IPS DF 6.9 (cell line): ENCODE measurements around the gene WDR55.
"Not testable (repeated sequence)": the region's sequence is repeated elsewhere in the genome, so short reads cannot be mapped to it uniquely, and the experiment has no call there.

Experiments
- DNase-seq: peaks from one replicate; pipeline ENCODE4 v3.0.0-alpha.2; 2013; ENCODE audit warnings: low read depth, low spot score
- H3K27ac ChIP-seq: one replicate; pipeline ENCODE4 v1.5.1; 2013; ENCODE audit warnings: low read length, control low read depth
- H3K27me3 ChIP-seq: 2 replicates; pipeline ENCODE4 v1.6.1; 2013; ENCODE audit warnings: mild to moderate bottlenecking, low read length; ENCODE audit not compliant: control insufficient read depth, insufficient read depth
- H3K36me3 ChIP-seq: 2 replicates; pipeline ENCODE4 v1.6.1; 2013; ENCODE audit warnings: low read length; ENCODE audit not compliant: control insufficient read depth, insufficient read depth
- H3K4me1 ChIP-seq: 2 replicates; pipeline ENCODE4 v1.6.1; 2013; ENCODE audit warnings: low read length; ENCODE audit not compliant: control insufficient read depth, insufficient read depth
- H3K4me3 ChIP-seq: 2 replicates; pipeline ENCODE4 v1.5.1; 2013; ENCODE audit warnings: mild to moderate bottlenecking, low read length
- H3K9me3 ChIP-seq: 2 replicates; pipeline ENCODE4 v1.6.1; 2013; ENCODE audit warnings: low read length, inconsistent platforms; ENCODE audit not compliant: control insufficient read depth, insufficient read depth
- WGBS: extraction: QIAGEN DNeasy Blood & Tissue Kit; methylation state at CpG from one replicate; pipeline ENCODE4 v1.1.7; 2013; ENCODE audit warnings: mixed read lengths, missing lambda C conversion rate; ENCODE audit not compliant: insufficient read length, insufficient coverage; 5-methylcytosine and 5-hydroxymethylcytosine counted together

The WDR55 gene

DNA sequence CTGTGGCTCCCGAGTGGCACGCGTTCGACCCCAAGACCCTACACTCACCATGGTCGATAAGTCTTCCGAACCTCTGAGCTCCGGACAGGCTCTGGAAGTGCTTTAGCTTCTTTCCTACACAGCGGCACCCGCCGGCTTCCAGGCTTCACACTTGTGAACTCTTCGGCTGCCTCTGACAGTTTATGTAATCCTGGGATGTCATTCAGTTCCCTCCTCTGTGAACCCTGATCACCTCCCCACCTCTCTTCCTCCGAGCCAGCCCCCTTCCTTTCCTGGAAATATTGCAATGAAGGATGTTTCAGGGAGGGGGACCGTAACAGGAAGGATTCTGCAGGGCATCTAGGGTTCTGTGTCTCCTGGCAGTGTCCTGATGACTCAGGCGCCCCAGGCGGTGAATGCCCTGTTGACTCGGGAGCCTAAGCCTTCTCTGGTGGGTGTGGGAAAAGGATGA lies 31.7 kb upstream of the WDR55 start, which contains the start of gene CD14:
Gene CD14, minus strand, starts transcription at position 155 of the 451 bp plus-strand sequence. Its CDS starts 104 bp downstream, at position 51.
- H3K27me3 ChIP-seq = peaks cover 29% of the 10 kb centered on the region
- H3K4me3 ChIP-seq = peak within 1 kb of the TSS; percentile 29; the same call in 1 of the 2 replicates
- no CpG with 5 or more reads among the region's 16 CpGs for WGBS
- H3K36me3 ChIP-seq = no peaks in the 10 kb centered on the region
- no peak for DNase-seq
- H3K4me1 ChIP-seq = no peaks in the 10 kb centered on the region
- H3K27ac ChIP-seq = no peak within 1 kb of the TSS
- H3K9me3 ChIP-seq = no peaks in the 10 kb centered on the region

DNA sequence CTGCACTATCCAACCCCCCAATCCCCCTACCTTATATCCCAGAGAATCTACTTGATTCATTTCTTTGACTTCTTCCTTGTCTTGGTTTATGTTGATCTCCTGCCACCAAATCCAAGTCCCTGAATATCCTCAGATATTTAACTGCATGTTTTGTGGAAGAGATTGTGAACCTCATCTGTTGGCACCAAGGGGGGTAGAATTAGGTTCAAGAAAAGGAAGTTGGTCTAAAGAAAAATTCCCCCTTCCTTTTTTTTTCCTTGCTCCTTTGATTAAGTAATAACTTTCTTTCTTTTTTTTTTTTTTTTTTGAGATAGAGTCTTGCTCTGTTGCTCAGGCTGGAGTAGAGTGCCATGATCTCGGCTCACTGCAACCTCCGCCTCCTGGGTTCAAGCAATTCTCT lies 31.2 kb upstream of the WDR55 start:
- Histone ChIP-seq H3K4me3 (no peak overlapping the region), H3K36me3 (no peaks in the 10 kb centered on the region), H3K27ac (no peak overlapping the region), H3K4me1 (no peaks in the 10 kb centered on the region), H3K27me3 (peaks cover 29% of the 10 kb centered on the region), H3K9me3 (no peaks in the 10 kb centered on the region)
- no CpG with 5 or more reads among the region's 2 CpGs for WGBS
- no peak for DNase-seq

- no CpG with 5 or more reads among the region's 3 CpGs for WGBS
- H3K36me3 ChIP-seq = no peaks in the 10 kb centered on the region
- H3K4me1 ChIP-seq = no peaks in the 10 kb centered on the region
- H3K9me3 ChIP-seq = no peaks in the 10 kb centered on the region
- no peak overlapping the region for H3K27ac ChIP-seq
- DNase-seq = no peak
- no peak overlapping the region for H3K4me3 ChIP-seq
- peaks cover 29% of the 10 kb centered on the region for H3K27me3 ChIP-seq
These were observed 30.6 kb upstream of the WDR55 start for GRCh38 chr5:140634103-140634502.

GRCh38 chr5:140635291-140636257 lies 29.1 kb upstream of the WDR55 start:
- no CpG with 5 or more reads among the region's 8 CpGs for WGBS
- H3K27me3 ChIP-seq = peaks cover 28% of the 10 kb centered on the region
- H3K27ac ChIP-seq = no peak overlapping the region
- no peaks in the 10 kb centered on the region for H3K4me1 ChIP-seq
- DNase-seq = no peak
- no peak overlapping the region for H3K4me3 ChIP-seq
- H3K9me3 ChIP-seq = no peaks in the 10 kb centered on the region
- no peaks in the 10 kb centered on the region for H3K36me3 ChIP-seq

GRCh38 chr5:140637371-140638100 lies 27.2 kb upstream of the WDR55 start:
- H3K27ac ChIP-seq = no peak overlapping the region
- DNase-seq = no peak
- WGBS = no CpG with 5 or more reads among the region's 10 CpGs
- H3K4me1 ChIP-seq = no peaks in the 10 kb centered on the region
- H3K4me3 ChIP-seq = no peak overlapping the region
- H3K27me3 ChIP-seq = peaks cover 9% of the 10 kb centered on the region; the same call in 1 of the 2 replicates
- no peaks in the 10 kb centered on the region for H3K9me3 ChIP-seq
- no peaks in the 10 kb centered on the region for H3K36me3 ChIP-seq

GRCh38 chr5:140638898-140639147 lies 25.9 kb upstream of the WDR55 start:
- not testable (repeated sequence) for H3K4me3 ChIP-seq, H3K36me3 ChIP-seq, H3K27me3 ChIP-seq, H3K4me1 ChIP-seq, DNase-seq, H3K27ac ChIP-seq, H3K9me3 ChIP-seq
- no CpG with 5 or more reads among the region's 9 CpGs for WGBS

- Histone ChIP-seq H3K27ac (no peak within 1 kb of the TSS), H3K4me1 (no peaks in the 10 kb centered on the region), H3K9me3 (no peaks in the 10 kb centered on the region), H3K36me3 (peaks cover 6% of the 10 kb centered on the region), H3K27me3 (no peaks in the 10 kb centered on the region), H3K4me3 (peak within 1 kb of the TSS; percentile 85)
- peak; percentile 68 for DNase-seq
- no CpG with 5 or more reads among the region's 63 CpGs for WGBS
These were observed 25.3 kb upstream of the WDR55 start, which contains the start of gene TMCO6 for GRCh38 chr5:140639148-140639981. TMCO6 (plus strand) TSS chr5:140639451; CDS start chr5:140639528, 77 bp downstream.

- Histone ChIP-seq H3K27ac (no peak overlapping the region), H3K4me3 (no peak overlapping the region), H3K36me3 (peaks cover 12% of the 10 kb centered on the region), H3K9me3 (no peaks in the 10 kb centered on the region), H3K27me3 (no peaks in the 10 kb centered on the region), H3K4me1 (no peaks in the 10 kb centered on the region)
- no peak for DNase-seq
- no CpG with 5 or more reads among the region's 8 CpGs for WGBS
These were observed 23.0 kb upstream of the WDR55 start for GRCh38 chr5:140641716-140642115.

- H3K27ac ChIP-seq = no peak overlapping the region
- peaks cover 12% of the 10 kb centered on the region for H3K36me3 ChIP-seq
- no peak for DNase-seq
- no peaks in the 10 kb centered on the region for H3K9me3 ChIP-seq
- H3K27me3 ChIP-seq = no peaks in the 10 kb centered on the region
- WGBS = no CpG with 5 or more reads among the region's 3 CpGs
- H3K4me1 ChIP-seq = no peaks in the 10 kb centered on the region
- H3K4me3 ChIP-seq = no peak overlapping the region
These were observed 22.0 kb upstream of the WDR55 start for GRCh38 chr5:140642718-140643117.

GRCh38 chr5:140647042-140647419 lies 17.7 kb upstream of the WDR55 start:
- Histone ChIP-seq H3K4me1 (no peaks in the 10 kb centered on the region), H3K27ac (no peak overlapping the region), H3K27me3 (no peaks in the 10 kb centered on the region), H3K4me3 (peak overlapping the region; percentile 81), H3K36me3 (peaks cover 12% of the 10 kb centered on the region), H3K9me3 (no peaks in the 10 kb centered on the region)
- DNase-seq = no peak
- no CpG with 5 or more reads among the region's 27 CpGs for WGBS
